Ovary (tissue), 3 donors: ENCODE data around the gene ABCA9.

Source experiments
- CTCF ChIP-seq, 3 donors: fragments of 450-650 bp in 2 of 3; fragments of 200-600 bp in 1 of 3; IDR thresholded peaks; one replicate each; pipeline versions ENCODE4 v1.5.1 to v1.8.0; 2016 to 2022; ENCODE audit warnings: antibody characterized with exemption in 3 of 3, mild to moderate bottlenecking in 1 of 3
- EP300 ChIP-seq: sonication (generic); formaldehyde crosslinking; IDR thresholded peaks from one replicate; pipeline ENCODE4 v1.6.1; 2017; ENCODE audit warnings: antibody characterized with exemption
- POLR2A ChIP-seq: fragments of 450-650 bp; IDR thresholded peaks from one replicate; pipeline ENCODE4 v1.6.1; 2017; ENCODE audit warnings: antibody characterized with exemption, mild to moderate bottlenecking, moderate library complexity
- donor health status: DM: no; HTN: no; CAD: no.

GRCh38 chr17:68927516-68927915 is 133.2 kb downstream of the ABCA9 start:
- no peak for TF ChIP-seq CTCF (IDR thresholded peaks at IDR 0.05)
- TF ChIP-seq POLR2A, result no peak
- TF ChIP-seq EP300, result no peak
